ENCODE data around the gene ADCYAP1R1.

DNA sequence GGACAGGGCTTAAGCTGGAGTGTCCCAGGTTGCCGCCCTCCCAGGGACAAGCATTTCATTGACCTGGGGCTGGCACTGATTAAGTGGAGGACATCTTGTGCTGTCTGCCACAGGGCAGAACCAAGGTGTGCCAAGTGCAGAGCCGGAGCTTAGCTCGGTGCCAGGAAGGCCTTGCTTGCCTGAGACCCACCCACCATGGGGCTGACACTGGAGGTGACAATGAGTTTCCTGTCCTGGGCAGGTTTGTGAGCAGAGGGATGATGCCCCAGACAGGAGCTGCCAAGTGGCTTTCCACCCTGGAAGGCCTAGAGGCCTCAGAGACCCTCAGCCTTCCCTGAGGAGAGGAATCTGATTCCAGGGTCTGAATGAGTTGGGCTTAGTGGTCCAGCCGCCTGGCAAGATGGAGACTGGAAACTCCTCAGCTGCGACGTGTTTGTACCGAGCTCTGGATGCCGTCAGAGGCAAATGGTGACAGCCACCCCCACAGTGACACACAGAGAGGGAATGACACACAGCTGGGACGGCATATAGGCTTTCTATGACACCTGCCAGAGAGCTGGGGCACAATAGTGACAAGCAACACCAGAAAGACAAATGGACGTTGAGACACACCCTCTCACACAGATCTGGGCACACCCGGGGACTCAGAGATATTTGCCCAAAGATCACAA lies 2.6 kb downstream of the ADCYAP1R1 start:
- no peak for TF ChIP-seq CTCF (IDR thresholded peaks at IDR 0.05 in 8 of 11, conservative IDR thresholded peaks at IDR 0.05 in 3 of 11)
- no peak for TF ChIP-seq POLR2A (IDR thresholded peaks at IDR 0.05)
- TF ChIP-seq POLR2AphosphoS5 (IDR thresholded peaks at IDR 0.05), result no peak
